ENCODE results near the gene NECTIN1.
A peak's percentile ranks its signal among the peaks of the same experiment; 100 is the strongest.

Gene NECTIN1

DNA sequence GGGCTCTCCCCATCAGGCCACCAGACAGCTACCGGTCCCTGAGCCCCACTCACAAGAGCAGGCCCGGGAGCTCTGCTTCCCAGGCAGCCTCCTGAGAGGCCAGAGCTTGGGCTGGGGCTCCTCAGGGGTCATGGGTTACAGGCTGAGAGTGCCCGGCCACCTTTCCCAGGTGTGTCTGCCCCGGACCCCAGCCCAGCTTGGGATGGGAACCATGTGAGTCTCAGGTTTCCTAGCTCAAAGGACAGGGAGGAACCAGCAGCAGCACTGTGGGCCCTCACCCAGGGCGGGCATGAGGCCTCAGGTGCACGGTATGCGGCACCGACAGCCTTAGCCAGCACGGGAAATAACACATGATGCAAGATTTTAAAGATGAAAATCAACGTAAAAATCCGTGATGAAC is 90.1 kb downstream of the NECTIN1 start:
- no peak overlapping the region for H3K4me3 ChIP-seq (ENCODE audit: extremely low read depth, insufficient read depth, low read length, poor library complexity, severe bottlenecking)
- no peaks in the 10 kb centered on the region for H3K36me3 ChIP-seq (ENCODE audit: control insufficient read depth, insufficient read depth, low read length)
- no peaks in the 10 kb centered on the region for H3K9me3 ChIP-seq (ENCODE audit: control insufficient read depth, low read length)
- no peak overlapping the region for H3K27ac ChIP-seq (ENCODE audit: low read depth, low read length, severe bottlenecking)
- 83 to 85% methylated on average over 11 of the region's 11 CpGs for WGBS, 2 experiments (ENCODE audit: insufficient coverage in 2 of 2)
- H3K4me1 ChIP-seq (ENCODE audit: control insufficient read depth, insufficient read depth, low read length, poor library complexity, severe bottlenecking), result peaks cover 5% of the 10 kb centered on the region

DNA sequence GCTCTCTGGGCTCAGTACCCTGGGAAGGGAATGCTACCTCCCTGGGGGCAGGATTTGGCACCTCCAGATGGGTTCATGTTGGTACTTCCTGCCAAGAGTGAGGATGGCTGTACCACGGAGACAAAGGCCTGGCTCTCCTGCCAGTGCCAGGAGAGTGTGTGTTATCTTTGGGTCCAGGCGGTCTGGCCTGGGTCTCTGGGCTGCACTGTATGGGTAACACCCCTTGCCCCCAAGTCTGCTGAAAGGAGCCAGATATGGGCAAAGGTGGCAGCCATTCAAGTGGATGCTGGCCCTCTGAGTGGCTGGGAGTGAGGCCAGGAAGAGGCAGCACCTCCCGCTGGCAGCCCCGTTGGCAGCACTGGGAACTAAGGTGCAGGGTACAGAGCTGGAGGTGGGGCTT is 91.5 kb downstream of the NECTIN1 start:
- no peak overlapping the region for H3K27ac ChIP-seq (ENCODE audit: low read depth, low read length, severe bottlenecking)
- no peaks in the 10 kb centered on the region for H3K36me3 ChIP-seq (ENCODE audit: control insufficient read depth, insufficient read depth, low read length)
- H3K9me3 ChIP-seq (ENCODE audit: control insufficient read depth, low read length), result no peaks in the 10 kb centered on the region
- H3K4me1 ChIP-seq (ENCODE audit: control insufficient read depth, insufficient read depth, low read length, poor library complexity, severe bottlenecking), result no peaks in the 10 kb centered on the region
- no peak overlapping the region for H3K4me3 ChIP-seq (ENCODE audit: extremely low read depth, insufficient read depth, low read length, poor library complexity, severe bottlenecking)
- 63 to 100% methylated on average over 3 of the region's 4 CpGs for WGBS, 2 experiments (ENCODE audit: insufficient coverage in 2 of 2)

DNA sequence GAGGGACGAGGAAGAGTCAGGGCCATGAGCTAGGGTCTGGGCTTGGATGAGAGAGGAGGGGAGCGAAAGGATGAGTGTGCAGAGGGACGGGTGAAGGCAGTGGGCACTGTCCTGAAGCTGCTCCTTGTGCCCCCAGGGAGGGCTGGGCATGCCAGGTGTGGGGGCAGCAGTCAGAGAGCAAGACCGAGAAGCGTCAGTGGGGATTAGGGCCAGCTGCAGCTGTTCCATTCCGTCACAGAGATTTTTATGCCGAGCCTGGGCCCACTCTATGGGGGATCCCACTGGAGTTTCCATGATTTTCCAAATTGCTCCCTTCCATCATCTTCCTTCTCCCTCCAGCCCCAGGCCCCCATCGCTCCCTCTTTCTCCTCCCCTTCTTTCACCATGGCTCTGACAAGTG is 93.2 kb downstream of the NECTIN1 start:
- Histone ChIP-seq H3K4me1 (ENCODE audit: control insufficient read depth, insufficient read depth, low read length, poor library complexity, severe bottlenecking) (no peaks in the 10 kb centered on the region), H3K36me3 (ENCODE audit: control insufficient read depth, insufficient read depth, low read length) (no peaks in the 10 kb centered on the region), H3K27ac (ENCODE audit: low read depth, low read length, severe bottlenecking) (no peak overlapping the region), H3K4me3 (ENCODE audit: extremely low read depth, insufficient read depth, low read length, poor library complexity, severe bottlenecking) (no peak overlapping the region), H3K9me3 (ENCODE audit: control insufficient read depth, low read length) (no peaks in the 10 kb centered on the region)
- 90 to 94% methylated on average over 5 to 6 of the region's 8 CpGs for WGBS, 2 experiments (ENCODE audit: insufficient coverage in 2 of 2)

DNA sequence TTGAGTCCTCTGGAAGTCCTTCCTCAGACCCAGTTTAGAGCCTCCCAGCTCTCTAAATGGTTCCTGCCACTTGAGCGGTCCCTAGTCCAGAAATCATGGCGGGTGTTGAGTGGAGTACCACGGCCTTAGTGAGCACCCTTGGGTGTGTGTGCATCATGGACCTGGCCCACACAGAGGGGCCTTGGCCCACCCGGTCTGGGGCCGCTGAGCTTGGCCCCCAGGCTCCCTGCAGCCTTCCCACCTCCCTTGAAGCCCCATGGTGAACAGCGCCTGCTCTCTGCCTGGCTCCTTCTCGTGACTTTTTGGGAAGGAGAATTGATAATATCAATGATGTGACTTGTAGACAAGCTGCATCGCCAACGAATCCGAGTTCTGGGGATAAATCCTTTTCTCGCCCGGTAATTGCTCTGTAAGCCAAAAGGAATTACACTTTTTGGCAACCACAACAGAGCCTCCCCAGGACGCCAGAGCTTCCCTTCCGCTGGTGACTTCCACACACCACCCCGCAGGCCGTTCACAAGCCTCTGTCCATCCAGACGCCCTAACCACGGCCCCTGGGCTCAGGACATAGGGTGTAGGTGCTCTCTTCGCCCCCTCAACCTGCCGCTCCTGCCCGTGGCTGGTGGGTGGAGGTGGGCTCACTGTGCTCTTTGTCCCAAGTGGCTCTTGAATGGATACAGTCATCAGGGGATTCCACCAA is 93.8 kb downstream of the NECTIN1 start:
- no peaks in the 10 kb centered on the region for H3K4me1 ChIP-seq (ENCODE audit: control insufficient read depth, insufficient read depth, low read length, poor library complexity, severe bottlenecking)
- no peak overlapping the region for H3K4me3 ChIP-seq (ENCODE audit: extremely low read depth, insufficient read depth, low read length, poor library complexity, severe bottlenecking)
- H3K36me3 ChIP-seq (ENCODE audit: control insufficient read depth, insufficient read depth, low read length), result no peaks in the 10 kb centered on the region
- H3K9me3 ChIP-seq (ENCODE audit: control insufficient read depth, low read length), result no peaks in the 10 kb centered on the region
- no peak overlapping the region for H3K27ac ChIP-seq (ENCODE audit: low read depth, low read length, severe bottlenecking)
- WGBS, 2 experiments (ENCODE audit: insufficient coverage in 2 of 2), result 86 to 93% methylated on average over 14 to 18 of the region's 21 CpGs

DNA sequence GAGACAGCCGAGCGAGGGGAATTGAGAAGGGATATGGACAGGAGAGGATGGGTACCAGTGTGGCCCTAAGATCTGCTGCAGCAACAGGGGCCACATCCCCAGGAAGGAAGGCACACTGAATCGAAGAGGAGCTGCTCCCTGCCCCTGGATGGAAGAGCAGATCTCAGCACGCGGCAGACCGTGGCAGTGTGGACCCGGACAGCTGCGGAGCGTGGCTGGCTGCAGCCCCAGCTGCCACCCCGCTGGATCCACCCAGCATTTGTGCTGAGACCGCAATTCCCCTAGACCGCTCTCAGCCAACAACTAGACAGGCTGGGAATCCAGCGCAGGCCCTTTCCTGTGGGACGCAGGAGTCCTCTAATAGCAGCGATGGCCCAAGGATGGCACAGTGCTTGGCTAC is 94.7 kb downstream of the NECTIN1 start:
- H3K36me3 ChIP-seq (ENCODE audit: control insufficient read depth, insufficient read depth, low read length), result no peaks in the 10 kb centered on the region
- H3K27ac ChIP-seq (ENCODE audit: low read depth, low read length, severe bottlenecking), result no peak overlapping the region
- 92 to 94% methylated on average over 15 of the region's 15 CpGs for WGBS, 2 experiments (ENCODE audit: insufficient coverage in 2 of 2)
- no peaks in the 10 kb centered on the region for H3K9me3 ChIP-seq (ENCODE audit: control insufficient read depth, low read length)
- no peaks in the 10 kb centered on the region for H3K4me1 ChIP-seq (ENCODE audit: control insufficient read depth, insufficient read depth, low read length, poor library complexity, severe bottlenecking)
- no peak overlapping the region for H3K4me3 ChIP-seq (ENCODE audit: extremely low read depth, insufficient read depth, low read length, poor library complexity, severe bottlenecking)

DNA sequence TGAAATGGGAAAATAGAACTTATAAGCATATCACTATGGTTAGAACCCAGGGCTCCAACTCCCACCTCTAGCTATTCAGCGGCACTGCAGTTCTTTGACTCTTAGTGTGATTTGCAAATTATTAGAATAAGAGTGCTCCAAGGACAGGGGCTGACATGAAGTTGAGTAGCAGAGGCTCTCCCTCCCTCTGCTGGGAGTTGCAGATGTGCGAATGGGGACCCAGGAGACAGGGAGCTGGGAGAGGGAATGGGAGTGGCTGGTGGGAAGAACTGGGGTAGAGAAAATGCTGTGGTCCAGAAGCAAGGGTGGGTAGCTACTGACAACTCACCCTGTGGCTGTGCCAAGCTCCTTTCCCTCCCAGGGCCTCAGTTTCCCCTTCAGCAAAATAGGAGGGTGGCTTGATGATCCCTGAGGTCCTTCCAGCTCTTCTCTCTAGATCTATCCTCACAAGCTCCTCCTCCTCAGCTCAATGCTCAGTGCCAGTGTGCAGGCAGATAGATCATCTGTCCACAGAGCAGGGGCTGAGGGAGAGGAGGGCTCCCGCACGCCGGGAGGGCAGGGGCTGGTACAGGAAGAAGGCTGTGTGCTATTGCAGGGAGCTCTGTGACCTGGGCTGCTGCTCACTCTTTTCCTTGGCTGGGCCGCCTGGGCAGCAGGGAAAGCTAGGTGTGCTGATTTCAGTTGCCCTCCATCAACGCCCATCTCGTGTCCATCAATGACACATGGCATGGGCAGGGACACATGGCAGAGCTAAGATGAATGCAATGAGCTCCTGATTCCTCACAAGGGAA is 99.0 kb downstream of the NECTIN1 start:
- Histone ChIP-seq H3K4me1 (ENCODE audit: control insufficient read depth, insufficient read depth, low read length, poor library complexity, severe bottlenecking) (peaks cover 18% of the 10 kb centered on the region), H3K27ac (ENCODE audit: low read depth, low read length, severe bottlenecking) (no peak overlapping the region), H3K9me3 (ENCODE audit: control insufficient read depth, low read length) (no peaks in the 10 kb centered on the region), H3K36me3 (ENCODE audit: control insufficient read depth, insufficient read depth, low read length) (no peaks in the 10 kb centered on the region), H3K4me3 (ENCODE audit: extremely low read depth, insufficient read depth, low read length, poor library complexity, severe bottlenecking) (no peak overlapping the region)
- WGBS, 2 experiments (ENCODE audit: insufficient coverage in 2 of 2), result 81 to 82% methylated on average over 4 to 6 of the region's 8 CpGs

DNA sequence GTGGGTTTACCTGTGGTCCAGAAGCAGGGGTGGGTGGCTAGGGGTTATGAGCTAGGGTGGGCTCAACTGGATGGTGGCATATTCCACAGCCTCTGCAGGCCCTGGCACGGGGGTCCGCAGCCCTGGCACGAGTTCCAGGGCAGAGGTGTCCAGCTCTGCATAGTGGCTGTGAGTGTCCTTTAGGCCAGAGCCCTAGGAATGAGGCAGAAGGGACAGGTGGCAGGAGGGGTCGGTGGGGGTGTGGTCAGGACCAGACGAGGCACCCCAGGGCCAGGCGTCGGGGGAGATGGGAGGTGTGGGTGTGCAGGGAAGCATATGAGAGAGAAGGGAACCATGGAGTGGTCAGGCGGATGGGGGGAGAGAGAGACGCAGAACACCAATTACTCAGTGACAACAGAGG is 99.9 kb downstream of the NECTIN1 start:
- Histone ChIP-seq H3K36me3 (ENCODE audit: control insufficient read depth, insufficient read depth, low read length) (no peaks in the 10 kb centered on the region), H3K4me3 (ENCODE audit: extremely low read depth, insufficient read depth, low read length, poor library complexity, severe bottlenecking) (no peak overlapping the region), H3K4me1 (ENCODE audit: control insufficient read depth, insufficient read depth, low read length, poor library complexity, severe bottlenecking) (peaks cover 18% of the 10 kb centered on the region), H3K9me3 (ENCODE audit: control insufficient read depth, low read length) (no peaks in the 10 kb centered on the region), H3K27ac (ENCODE audit: low read depth, low read length, severe bottlenecking) (no peak overlapping the region)
- 86 to 100% methylated on average over 3 to 7 of the region's 9 CpGs for WGBS, 2 experiments (ENCODE audit: insufficient coverage in 2 of 2)

DNA sequence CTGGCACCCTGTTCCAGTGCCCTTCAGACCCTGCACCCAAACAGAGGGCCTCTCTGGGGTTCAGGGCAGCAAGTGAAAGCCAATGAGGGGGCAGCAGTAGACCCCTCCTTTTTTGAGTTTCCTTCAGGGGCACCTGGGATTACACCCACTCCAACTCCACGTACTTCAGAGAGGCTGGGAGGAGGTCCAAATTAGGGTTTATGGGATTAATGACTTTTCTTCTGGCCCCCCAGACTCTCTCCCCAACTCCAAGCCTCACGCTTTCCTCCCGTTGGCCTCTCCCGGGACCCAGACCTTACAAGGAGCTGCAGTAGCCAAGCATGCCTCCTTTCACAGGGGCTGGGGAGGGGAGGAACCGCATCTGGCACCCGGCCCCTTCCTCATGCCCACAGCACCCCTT is 101.7 kb downstream of the NECTIN1 start:
- Histone ChIP-seq H3K9me3 (ENCODE audit: control insufficient read depth, low read length) (no peaks in the 10 kb centered on the region), H3K4me3 (ENCODE audit: extremely low read depth, insufficient read depth, low read length, poor library complexity, severe bottlenecking) (no peak overlapping the region), H3K27ac (ENCODE audit: low read depth, low read length, severe bottlenecking) (no peak overlapping the region), H3K36me3 (ENCODE audit: control insufficient read depth, insufficient read depth, low read length) (no peaks in the 10 kb centered on the region), H3K4me1 (ENCODE audit: control insufficient read depth, insufficient read depth, low read length, poor library complexity, severe bottlenecking) (peaks cover 18% of the 10 kb centered on the region)
- WGBS, 2 experiments (ENCODE audit: insufficient coverage in 2 of 2), result 90 to 100% methylated on average over 3 to 4 of the region's 6 CpGs

DNA sequence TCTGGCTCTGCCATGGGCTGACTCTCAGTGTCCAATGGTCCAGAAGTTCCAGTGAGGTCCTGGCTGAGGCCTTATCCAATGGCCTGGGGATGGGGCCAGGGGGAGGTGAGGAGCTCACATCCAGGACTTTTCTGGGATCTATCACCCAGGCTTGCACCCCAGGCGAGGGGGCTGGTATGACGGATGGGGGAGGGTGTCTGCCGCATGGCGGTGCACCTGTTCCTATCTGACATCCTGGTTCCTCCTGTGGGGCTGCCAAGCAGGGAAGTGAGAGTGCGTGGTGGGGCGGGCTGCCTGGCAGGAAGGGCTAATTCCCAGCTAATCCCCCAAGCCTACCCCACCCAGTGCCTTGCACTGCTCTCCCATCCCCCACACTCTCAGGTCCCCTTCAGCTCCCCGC is 102.1 kb downstream of the NECTIN1 start:
- Histone ChIP-seq H3K4me3 (ENCODE audit: extremely low read depth, insufficient read depth, low read length, poor library complexity, severe bottlenecking) (no peak overlapping the region), H3K9me3 (ENCODE audit: control insufficient read depth, low read length) (no peaks in the 10 kb centered on the region), H3K4me1 (ENCODE audit: control insufficient read depth, insufficient read depth, low read length, poor library complexity, severe bottlenecking) (peaks cover 18% of the 10 kb centered on the region), H3K27ac (ENCODE audit: low read depth, low read length, severe bottlenecking) (no peak overlapping the region), H3K36me3 (ENCODE audit: control insufficient read depth, insufficient read depth, low read length) (no peaks in the 10 kb centered on the region)
- WGBS, 2 experiments (ENCODE audit: insufficient coverage in 2 of 2), result 82 to 90% methylated on average over 1 to 3 of the region's 7 CpGs

DNA sequence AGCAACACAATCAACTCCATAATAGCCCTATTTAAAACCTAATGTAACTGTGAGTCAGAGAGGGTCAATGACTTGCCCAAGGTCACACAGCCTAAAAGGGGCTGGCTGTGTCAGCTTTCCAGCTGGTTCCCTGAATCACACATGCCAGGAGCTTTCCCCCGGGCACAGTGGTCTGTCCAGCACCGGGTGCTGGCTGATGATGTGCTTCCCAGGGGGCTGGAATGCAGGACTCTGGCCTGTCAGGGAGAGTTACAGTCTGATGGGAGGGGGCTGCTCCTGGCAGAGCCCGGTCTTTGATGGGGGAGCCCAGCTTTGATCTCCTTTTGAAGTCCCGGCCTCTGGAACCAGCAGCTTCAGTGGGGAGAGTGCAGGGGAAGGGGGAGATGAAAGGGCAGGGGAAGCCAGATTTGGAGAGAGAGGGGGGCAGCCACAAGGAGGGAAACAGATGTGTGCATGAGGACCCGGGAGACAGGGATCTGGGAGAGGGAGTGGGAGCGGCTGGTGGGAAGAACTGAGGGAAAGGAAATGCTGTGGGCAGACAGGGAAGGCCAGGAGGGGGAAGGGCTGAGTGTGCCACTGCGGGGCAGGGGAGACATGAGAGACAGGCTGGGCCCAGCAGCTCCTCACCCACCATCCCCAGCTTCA is 102.7 kb downstream of the NECTIN1 start:
- no peaks in the 10 kb centered on the region for H3K9me3 ChIP-seq (ENCODE audit: control insufficient read depth, low read length)
- H3K4me3 ChIP-seq (ENCODE audit: extremely low read depth, insufficient read depth, low read length, poor library complexity, severe bottlenecking), result no peak overlapping the region
- peak overlapping the region; percentile 23 for H3K27ac ChIP-seq (ENCODE audit: low read depth, low read length, severe bottlenecking)
- H3K4me1 ChIP-seq (ENCODE audit: control insufficient read depth, insufficient read depth, low read length, poor library complexity, severe bottlenecking), result peaks cover 18% of the 10 kb centered on the region
- WGBS, 2 experiments (ENCODE audit: insufficient coverage in 2 of 2), result 30 to 34% methylated on average over 6 of the region's 7 CpGs
- H3K36me3 ChIP-seq (ENCODE audit: control insufficient read depth, insufficient read depth, low read length), result no peaks in the 10 kb centered on the region
